OCI-LY1 (cell line): ENCODE data around the gene CA5A.

Experiments used
- CTCF ChIP-seq: fragments of 200-600 bp; sonication (generic), shearing (Covaris generic); IDR thresholded peaks from 2 replicates; pipeline ENCODE4 v1.5.1; 2017; ENCODE audit warnings: mild to moderate bottlenecking, antibody characterized with exemption, low read length, moderate library complexity, mixed read lengths
- EZH2 ChIP-seq: fragments of 200-600 bp; sonication (generic), shearing (Covaris generic); IDR thresholded peaks from 2 replicates; pipeline ENCODE4 v1.8.0; 2017; ENCODE audit warnings: borderline replicate concordance, mixed run types, mild to moderate bottlenecking, antibody characterized with exemption, low read length, moderate library complexity, mixed read lengths

- TF ChIP-seq CTCF (no peak), EZH2 (no peak)
These were observed 80.2 kb downstream of the CA5A start for GRCh38 chr16:87855852-87856715.
